Suprapubic skin (tissue), 4 donors: ENCODE data around the gene SOX11. TPM values are rescaled to one million over a fixed set of nuclear protein-coding genes. Genes with fewer than 3 reads are reported as not detected.

Experiments
- DNase-seq, 2 donors: peaks; one replicate each; pipeline ENCODE4 v3.0.0-alpha.2; 2019; ENCODE audit warnings: low spot score in 2 of 2
- H3K27ac ChIP-seq: fragments of 200-600 bp; sonication (generic); one replicate; pipeline ENCODE4 v1.5.1; 2019
- H3K27me3 ChIP-seq: fragments of 200-600 bp; sonication (generic); one replicate; pipeline ENCODE4 v1.5.1; 2019
- H3K36me3 ChIP-seq: fragments of 200-600 bp; sonication (generic); one replicate; pipeline ENCODE4 v1.5.1; 2019
- H3K4me1 ChIP-seq: fragments of 200-600 bp; sonication (generic); one replicate; pipeline ENCODE4 v1.5.1; 2019
- H3K4me3 ChIP-seq: fragments of 200-600 bp; sonication (generic); one replicate; pipeline ENCODE4 v1.5.1; 2019; ENCODE audit warnings: mild to moderate bottlenecking
- H3K9me3 ChIP-seq: fragments of 200-600 bp; sonication (generic); one replicate; pipeline ENCODE4 v1.5.1; 2019
- EP300 ChIP-seq: sonication (generic); formaldehyde crosslinking; IDR thresholded peaks from one replicate; pipeline ENCODE4 v1.6.1; 2017; ENCODE audit warnings: antibody characterized with exemption
- POLR2A ChIP-seq, 2 donors: fragments of 450-650 bp; IDR thresholded peaks; one replicate each; pipeline ENCODE4 v1.6.1; 2017; ENCODE audit warnings: antibody characterized with exemption in 2 of 2, mild to moderate bottlenecking in 2 of 2, moderate library complexity in 2 of 2
- POLR2AphosphoS5 ChIP-seq, 3 donors: sonication (generic); formaldehyde crosslinking; IDR thresholded peaks; one replicate each; pipeline ENCODE4 v1.6.1; 2017; ENCODE audit warnings: antibody characterized with exemption in 3 of 3
- WGBS: methylation state at CpG from one replicate; pipeline ENCODE4 v1.1.5; 2018; 5-methylcytosine and 5-hydroxymethylcytosine counted together
- total RNA-seq, 4 donors: library from RNA; depleted of rRNA; stranded (reverse); fragments of >200 nt; gene quantifications; one replicate each; pipeline ENCODE4 v1.1.0, GENCODE V29; 2016
- TF ChIP-seq, protein P1 (sequence below), 2 donors: fragments of 200-600 bp in 1 of 2; fragments of 450-650 bp in 1 of 2; sonication (generic) in 1 of 2; IDR thresholded peaks; one replicate each; pipeline ENCODE4 v1.5.1; 2016 to 2019; ENCODE audit warnings: antibody characterized with exemption in 2 of 2, mild to moderate bottlenecking in 1 of 2, moderate library complexity in 1 of 2

The SOX11 gene
- total RNA-seq, 4 donors from 2014 or later = 0.05 TPM; not detected in 3

DNA sequence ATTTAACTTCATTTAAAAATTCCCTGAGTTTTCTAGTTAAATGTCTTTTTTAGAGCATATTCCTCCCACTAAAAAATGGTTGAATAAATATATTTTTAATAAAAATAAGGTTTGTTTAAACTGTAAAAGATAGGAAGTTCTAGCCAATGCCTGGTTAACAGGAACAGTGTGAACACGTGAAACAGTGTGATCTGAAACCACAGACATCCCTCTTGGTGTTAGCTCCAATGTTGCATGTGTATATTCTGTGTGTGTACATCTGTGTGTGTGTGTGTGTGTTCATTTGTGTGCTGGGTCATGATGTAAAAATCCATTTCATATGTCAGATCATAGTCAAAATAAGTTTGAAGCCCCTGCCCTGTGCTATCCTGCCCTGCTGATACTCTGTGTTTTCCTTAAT lies 6.1 kb upstream of the SOX11 start:
- Histone ChIP-seq H3K9me3 (no peaks in the 10 kb centered on the region), H3K4me1 (peaks cover 5% of the 10 kb centered on the region), H3K27ac (no peak overlapping the region), H3K4me3 (no peak overlapping the region), H3K27me3 (peaks cover 26% of the 10 kb centered on the region), H3K36me3 (no peaks in the 10 kb centered on the region)
- TF ChIP-seq POLR2A (IDR thresholded peaks at IDR 0.05) (no peak), POLR2AphosphoS5 (IDR thresholded peaks at IDR 0.05) (no peak), EP300 (no peak)
- TF ChIP-seq, protein P1, sequence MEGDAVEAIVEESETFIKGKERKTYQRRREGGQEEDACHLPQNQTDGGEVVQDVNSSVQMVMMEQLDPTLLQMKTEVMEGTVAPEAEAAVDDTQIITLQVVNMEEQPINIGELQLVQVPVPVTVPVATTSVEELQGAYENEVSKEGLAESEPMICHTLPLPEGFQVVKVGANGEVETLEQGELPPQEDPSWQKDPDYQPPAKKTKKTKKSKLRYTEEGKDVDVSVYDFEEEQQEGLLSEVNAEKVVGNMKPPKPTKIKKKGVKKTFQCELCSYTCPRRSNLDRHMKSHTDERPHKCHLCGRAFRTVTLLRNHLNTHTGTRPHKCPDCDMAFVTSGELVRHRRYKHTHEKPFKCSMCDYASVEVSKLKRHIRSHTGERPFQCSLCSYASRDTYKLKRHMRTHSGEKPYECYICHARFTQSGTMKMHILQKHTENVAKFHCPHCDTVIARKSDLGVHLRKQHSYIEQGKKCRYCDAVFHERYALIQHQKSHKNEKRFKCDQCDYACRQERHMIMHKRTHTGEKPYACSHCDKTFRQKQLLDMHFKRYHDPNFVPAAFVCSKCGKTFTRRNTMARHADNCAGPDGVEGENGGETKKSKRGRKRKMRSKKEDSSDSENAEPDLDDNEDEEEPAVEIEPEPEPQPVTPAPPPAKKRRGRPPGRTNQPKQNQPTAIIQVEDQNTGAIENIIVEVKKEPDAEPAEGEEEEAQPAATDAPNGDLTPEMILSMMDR (IDR thresholded peaks at IDR 0.05) = no peak
- 87% methylated on average over 1 of the region's 1 CpG for WGBS
- DNase-seq = no peak

DNA sequence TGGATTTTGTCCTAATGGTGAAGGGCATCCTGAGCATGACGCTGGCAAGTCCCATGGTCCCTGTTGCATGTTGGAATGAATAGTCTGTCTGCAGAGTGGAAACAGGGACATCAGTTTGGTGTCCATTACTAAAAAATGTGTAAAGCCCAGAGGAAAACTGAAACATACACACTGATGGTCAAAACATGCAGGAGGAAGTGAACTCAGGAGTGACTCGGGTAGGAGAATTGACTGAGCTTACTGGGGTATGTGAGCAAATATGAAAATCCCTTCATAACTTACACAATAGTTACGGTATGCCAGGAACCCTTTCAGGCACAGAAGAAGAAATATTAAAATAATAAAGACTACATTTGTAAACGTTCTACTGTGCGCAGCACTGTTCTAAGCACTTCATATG lies 5.6 kb upstream of the SOX11 start:
- no peak for DNase-seq
- TF ChIP-seq, protein P1 (IDR thresholded peaks at IDR 0.05) = no peak
- no peak for TF ChIP-seq POLR2A (IDR thresholded peaks at IDR 0.05)
- TF ChIP-seq POLR2AphosphoS5 (IDR thresholded peaks at IDR 0.05) = no peak
- TF ChIP-seq EP300 = no peak
- no peaks in the 10 kb centered on the region for H3K9me3 ChIP-seq
- no peak overlapping the region for H3K27ac ChIP-seq
- peaks cover 10% of the 10 kb centered on the region for H3K4me1 ChIP-seq
- no peak overlapping the region for H3K4me3 ChIP-seq
- peaks cover 31% of the 10 kb centered on the region for H3K27me3 ChIP-seq
- WGBS = 58% methylated on average over 5 of the region's 5 CpGs
- H3K36me3 ChIP-seq = no peaks in the 10 kb centered on the region

DNA sequence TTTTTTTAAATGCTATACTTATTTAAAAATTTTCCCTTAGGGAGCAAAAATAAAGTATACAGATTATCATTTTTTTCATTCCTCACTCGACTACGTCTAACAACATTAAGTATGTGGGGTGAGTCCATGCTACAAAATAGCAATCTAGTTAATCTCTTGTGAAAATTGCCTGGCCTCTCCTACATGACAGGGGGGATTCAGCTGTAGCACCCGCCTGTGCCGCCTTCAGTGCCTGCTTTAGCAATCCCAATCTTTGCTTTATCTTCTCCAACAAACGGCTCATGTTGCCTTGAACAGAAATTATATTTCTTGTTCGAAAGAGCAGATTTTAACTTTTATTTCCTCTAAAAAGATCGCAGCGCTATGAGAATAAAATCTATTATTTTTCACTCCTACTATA lies 2.4 kb upstream of the SOX11 start:
- Histone ChIP-seq H3K4me3 (no peak overlapping the region), H3K9me3 (no peaks in the 10 kb centered on the region), H3K27ac (no peak overlapping the region), H3K27me3 (peaks cover 57% of the 10 kb centered on the region), H3K36me3 (no peaks in the 10 kb centered on the region), H3K4me1 (peaks cover 33% of the 10 kb centered on the region)
- no peak for DNase-seq
- WGBS = 79% methylated on average over 8 of the region's 8 CpGs
- TF ChIP-seq, protein P1 (IDR thresholded peaks at IDR 0.05) = no peak
- TF ChIP-seq EP300 (no peak), POLR2A (IDR thresholded peaks at IDR 0.05) (no peak), POLR2AphosphoS5 (IDR thresholded peaks at IDR 0.05) (no peak)

GRCh38 chr2:5690286-5690685 lies 1.9 kb upstream of the SOX11 start:
- no peaks in the 10 kb centered on the region for H3K9me3 ChIP-seq
- H3K4me1 ChIP-seq = peaks cover 33% of the 10 kb centered on the region
- no peak for DNase-seq
- TF ChIP-seq, protein P1 (IDR thresholded peaks at IDR 0.05) = no peak
- TF ChIP-seq POLR2A (IDR thresholded peaks at IDR 0.05) (no peak), POLR2AphosphoS5 (IDR thresholded peaks at IDR 0.05) (no peak), EP300 (no peak)
- H3K27me3 ChIP-seq = peaks cover 63% of the 10 kb centered on the region
- no peaks in the 10 kb centered on the region for H3K36me3 ChIP-seq
- no peak overlapping the region for H3K27ac ChIP-seq
- WGBS = 49% methylated on average over 8 of the region's 8 CpGs
- H3K4me3 ChIP-seq = no peak overlapping the region

DNA sequence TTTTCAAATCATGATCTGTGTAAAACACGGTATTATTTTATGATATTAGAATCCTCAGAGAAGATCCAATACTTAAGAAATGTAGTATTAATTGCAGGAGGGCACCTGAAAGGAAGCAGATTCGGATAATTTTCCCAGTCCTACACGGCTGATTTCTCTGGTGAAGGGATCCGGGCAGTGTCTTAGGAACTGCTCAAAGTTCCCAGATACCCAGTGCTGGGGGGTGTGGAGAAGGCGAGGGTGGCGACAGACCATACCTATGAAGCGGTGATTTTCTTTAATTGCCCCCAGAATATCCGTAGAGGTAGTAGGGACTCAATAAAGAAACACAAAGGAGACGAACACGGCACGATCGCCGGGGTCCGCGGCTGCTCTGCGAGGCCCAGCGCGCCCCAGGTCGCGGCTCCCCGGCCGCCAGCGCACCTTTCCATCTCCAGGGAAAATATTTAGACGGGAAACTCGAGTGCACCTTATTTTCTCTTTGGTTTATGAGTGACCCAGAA lies 1.4 kb upstream of the SOX11 start:
- no peak for DNase-seq
- H3K27me3 ChIP-seq = peaks cover 67% of the 10 kb centered on the region
- H3K36me3 ChIP-seq = no peaks in the 10 kb centered on the region
- no peaks in the 10 kb centered on the region for H3K9me3 ChIP-seq
- peak overlapping the region; percentile 30 for H3K4me3 ChIP-seq
- TF ChIP-seq, protein P1 (IDR thresholded peaks at IDR 0.05) = no peak
- no peak for TF ChIP-seq POLR2AphosphoS5 (IDR thresholded peaks at IDR 0.05)
- no peak for TF ChIP-seq EP300
- no peak for TF ChIP-seq POLR2A (IDR thresholded peaks at IDR 0.05)
- H3K4me1 ChIP-seq = peaks cover 34% of the 10 kb centered on the region
- WGBS = 5% methylated on average over 21 of the region's 25 CpGs
- no peak overlapping the region for H3K27ac ChIP-seq
